ENCODE data around the gene EME2. TPM values are rescaled to one million over a fixed set of nuclear protein-coding genes. Genes with fewer than 3 reads are reported as not detected.

The EME2 gene
- total and polyA plus RNA-seq, 2 experiments from 2014 or later: 4.1 to 15.0 TPM

DNA sequence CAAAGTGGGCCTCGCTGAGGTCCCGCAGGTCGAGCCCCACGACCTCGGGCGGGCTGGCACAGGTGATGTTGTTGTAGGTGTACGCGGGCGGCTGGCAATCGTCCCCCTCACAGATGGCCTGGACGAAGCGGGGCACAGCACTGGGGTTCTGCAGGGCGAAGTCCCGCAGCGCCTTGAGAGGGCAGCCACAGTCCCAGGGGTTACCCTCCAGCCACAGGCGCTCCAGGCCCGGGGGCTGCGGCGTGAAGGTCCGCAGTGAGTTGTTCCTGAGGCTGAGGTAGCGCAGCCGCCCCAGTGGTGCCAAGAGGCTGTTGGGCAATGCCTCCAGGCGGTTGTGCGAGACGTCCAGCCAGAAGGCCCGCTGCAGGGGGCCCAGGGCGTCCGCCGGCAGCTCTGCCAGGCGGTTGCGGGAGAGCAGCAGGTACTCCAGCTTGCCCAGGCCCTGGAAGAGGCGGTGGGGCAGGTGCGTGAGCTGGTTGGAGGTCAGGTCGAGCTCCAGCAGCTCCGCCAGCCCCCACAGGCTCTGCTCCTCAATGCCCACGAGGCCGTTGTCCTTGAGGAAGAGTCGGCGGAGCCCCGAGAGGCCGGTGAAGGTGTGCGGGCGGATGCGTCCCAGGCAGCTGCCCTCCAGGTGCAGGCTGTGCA is 18.1 kb downstream of the EME2 start (continued):
- TF ChIP-seq EZH2phosphoT487 (IDR thresholded peaks at IDR 0.05; ENCODE audit: unreplicated experiment): no peak
- no peak for TF ChIP-seq STAT1 (IDR thresholded peaks at IDR 0.05; ENCODE audit: unreplicated experiment)

DNA sequence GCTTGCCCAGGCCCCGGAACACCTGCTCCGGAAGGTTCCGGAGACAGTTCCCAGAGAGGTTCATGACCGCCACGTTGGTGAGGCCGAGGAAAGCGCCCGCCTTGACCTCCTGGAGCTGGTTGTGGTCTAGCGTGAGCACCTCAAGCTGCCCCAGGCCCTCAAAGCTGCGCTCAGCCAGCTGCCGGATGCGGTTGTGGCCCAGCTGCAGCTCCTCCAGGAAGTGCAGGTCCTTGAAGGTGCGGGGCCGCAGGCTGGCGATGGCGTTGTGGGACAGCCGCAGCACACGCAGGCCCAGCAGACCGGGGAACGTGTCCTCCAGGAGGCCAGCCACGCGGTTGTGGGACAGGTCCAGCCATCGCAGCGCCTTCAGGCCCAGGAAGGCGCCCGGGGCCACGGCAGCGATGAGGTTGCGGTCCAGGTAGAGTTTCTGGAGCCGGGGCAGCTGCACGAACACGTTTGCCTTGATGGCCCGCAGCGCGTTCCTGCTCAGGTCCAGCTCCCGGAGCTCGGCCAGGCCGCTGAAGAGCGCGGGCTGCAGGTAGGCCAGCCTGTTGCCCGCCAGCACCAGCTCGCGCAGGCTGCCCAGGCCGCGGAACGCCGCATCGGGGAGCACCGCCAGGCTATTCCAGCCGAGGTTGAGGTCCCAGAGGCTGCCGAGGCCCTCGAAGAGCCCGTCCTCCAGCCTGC is 18.8 kb downstream of the EME2 start:
- H3K27me3 ChIP-seq (ENCODE audit: insufficient read depth): no peaks in the 10 kb centered on the region
- Mint-ChIP-seq H3K4me1 (no peaks in the 10 kb centered on the region), H3K4me3 (no peak overlapping the region), H3K36me3 (ENCODE audit: low read depth) (peaks cover 9% of the 10 kb centered on the region; the same call in 2 of the 3 replicates), H3K9me3 (peaks cover 3% of the 10 kb centered on the region; the same call in 2 of the 3 replicates), H3K27me3 (ENCODE audit: insufficient read depth, low read depth, poor library complexity) (no peaks in the 10 kb centered on the region), H3K27ac (no peak overlapping the region)
- H3K9me2 ChIP-seq (ENCODE audit: insufficient read depth): no peaks in the 10 kb centered on the region
- no peaks in the 10 kb centered on the region for H3K36me3 ChIP-seq (ENCODE audit: insufficient read depth)
- peaks cover 2% of the 10 kb centered on the region; the same call in 1 of the 2 replicates for H3K79me2 ChIP-seq (replicated peaks; ENCODE audit: insufficient read depth)
- TF ChIP-seq EZH2 (IDR thresholded peaks at IDR 0.05; ENCODE audit: low read depth, unreplicated experiment) (no peak), CREB1 (CRISPR knock-in tag; IDR thresholded peaks at IDR 0.05; ENCODE audit: low read depth) (no peak), ZNF331 (CRISPR knock-in tag; IDR thresholded peaks at IDR 0.05; ENCODE audit: low read depth) (no peak), POLR2AphosphoS5 (IDR thresholded peaks at IDR 0.05; ENCODE audit: low read depth) (no peak), JUNB (IDR thresholded peaks at IDR 0.05; ENCODE audit: unreplicated experiment) (no peak), STAT1 (IDR thresholded peaks at IDR 0.05; ENCODE audit: unreplicated experiment) (no peak), ZNF114 (CRISPR knock-in tag; IDR thresholded peaks at IDR 0.05) (no peak)
- TF ChIP-seq, protein P1, sequence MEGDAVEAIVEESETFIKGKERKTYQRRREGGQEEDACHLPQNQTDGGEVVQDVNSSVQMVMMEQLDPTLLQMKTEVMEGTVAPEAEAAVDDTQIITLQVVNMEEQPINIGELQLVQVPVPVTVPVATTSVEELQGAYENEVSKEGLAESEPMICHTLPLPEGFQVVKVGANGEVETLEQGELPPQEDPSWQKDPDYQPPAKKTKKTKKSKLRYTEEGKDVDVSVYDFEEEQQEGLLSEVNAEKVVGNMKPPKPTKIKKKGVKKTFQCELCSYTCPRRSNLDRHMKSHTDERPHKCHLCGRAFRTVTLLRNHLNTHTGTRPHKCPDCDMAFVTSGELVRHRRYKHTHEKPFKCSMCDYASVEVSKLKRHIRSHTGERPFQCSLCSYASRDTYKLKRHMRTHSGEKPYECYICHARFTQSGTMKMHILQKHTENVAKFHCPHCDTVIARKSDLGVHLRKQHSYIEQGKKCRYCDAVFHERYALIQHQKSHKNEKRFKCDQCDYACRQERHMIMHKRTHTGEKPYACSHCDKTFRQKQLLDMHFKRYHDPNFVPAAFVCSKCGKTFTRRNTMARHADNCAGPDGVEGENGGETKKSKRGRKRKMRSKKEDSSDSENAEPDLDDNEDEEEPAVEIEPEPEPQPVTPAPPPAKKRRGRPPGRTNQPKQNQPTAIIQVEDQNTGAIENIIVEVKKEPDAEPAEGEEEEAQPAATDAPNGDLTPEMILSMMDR (conservative IDR thresholded peaks at IDR 0.05; ENCODE audit: low read depth in 2 of 2): no peak
- TF ChIP-seq, protein P2, sequence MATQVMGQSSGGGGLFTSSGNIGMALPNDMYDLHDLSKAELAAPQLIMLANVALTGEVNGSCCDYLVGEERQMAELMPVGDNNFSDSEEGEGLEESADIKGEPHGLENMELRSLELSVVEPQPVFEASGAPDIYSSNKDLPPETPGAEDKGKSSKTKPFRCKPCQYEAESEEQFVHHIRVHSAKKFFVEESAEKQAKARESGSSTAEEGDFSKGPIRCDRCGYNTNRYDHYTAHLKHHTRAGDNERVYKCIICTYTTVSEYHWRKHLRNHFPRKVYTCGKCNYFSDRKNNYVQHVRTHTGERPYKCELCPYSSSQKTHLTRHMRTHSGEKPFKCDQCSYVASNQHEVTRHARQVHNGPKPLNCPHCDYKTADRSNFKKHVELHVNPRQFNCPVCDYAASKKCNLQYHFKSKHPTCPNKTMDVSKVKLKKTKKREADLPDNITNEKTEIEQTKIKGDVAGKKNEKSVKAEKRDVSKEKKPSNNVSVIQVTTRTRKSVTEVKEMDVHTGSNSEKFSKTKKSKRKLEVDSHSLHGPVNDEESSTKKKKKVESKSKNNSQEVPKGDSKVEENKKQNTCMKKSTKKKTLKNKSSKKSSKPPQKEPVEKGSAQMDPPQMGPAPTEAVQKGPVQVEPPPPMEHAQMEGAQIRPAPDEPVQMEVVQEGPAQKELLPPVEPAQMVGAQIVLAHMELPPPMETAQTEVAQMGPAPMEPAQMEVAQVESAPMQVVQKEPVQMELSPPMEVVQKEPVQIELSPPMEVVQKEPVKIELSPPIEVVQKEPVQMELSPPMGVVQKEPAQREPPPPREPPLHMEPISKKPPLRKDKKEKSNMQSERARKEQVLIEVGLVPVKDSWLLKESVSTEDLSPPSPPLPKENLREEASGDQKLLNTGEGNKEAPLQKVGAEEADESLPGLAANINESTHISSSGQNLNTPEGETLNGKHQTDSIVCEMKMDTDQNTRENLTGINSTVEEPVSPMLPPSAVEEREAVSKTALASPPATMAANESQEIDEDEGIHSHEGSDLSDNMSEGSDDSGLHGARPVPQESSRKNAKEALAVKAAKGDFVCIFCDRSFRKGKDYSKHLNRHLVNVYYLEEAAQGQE (IDR thresholded peaks at IDR 0.05; ENCODE audit: unreplicated experiment): no peak
- no peak for ATAC-seq
- H3F3A ChIP-seq (replicated peaks; ENCODE audit: low read depth): no peaks in the 10 kb centered on the region
- H3K4me2 ChIP-seq: no peak overlapping the region
- H2AFZ ChIP-seq: no peak overlapping the region
- H3K4me3 ChIP-seq: no peak overlapping the region
- H3K27ac ChIP-seq (ENCODE audit: low read depth): no peak overlapping the region
- no peaks in the 10 kb centered on the region for H4K20me1 ChIP-seq (replicated peaks; ENCODE audit: insufficient read depth)
- peak; percentile 28 for DNase-seq (ENCODE audit: low spot score)
- H3K4me1 ChIP-seq (ENCODE audit: insufficient read depth): no peaks in the 10 kb centered on the region

All from GM23338 (cell line).